Measurements from ENCODE around the gene TAT.

Gene TAT

DNA sequence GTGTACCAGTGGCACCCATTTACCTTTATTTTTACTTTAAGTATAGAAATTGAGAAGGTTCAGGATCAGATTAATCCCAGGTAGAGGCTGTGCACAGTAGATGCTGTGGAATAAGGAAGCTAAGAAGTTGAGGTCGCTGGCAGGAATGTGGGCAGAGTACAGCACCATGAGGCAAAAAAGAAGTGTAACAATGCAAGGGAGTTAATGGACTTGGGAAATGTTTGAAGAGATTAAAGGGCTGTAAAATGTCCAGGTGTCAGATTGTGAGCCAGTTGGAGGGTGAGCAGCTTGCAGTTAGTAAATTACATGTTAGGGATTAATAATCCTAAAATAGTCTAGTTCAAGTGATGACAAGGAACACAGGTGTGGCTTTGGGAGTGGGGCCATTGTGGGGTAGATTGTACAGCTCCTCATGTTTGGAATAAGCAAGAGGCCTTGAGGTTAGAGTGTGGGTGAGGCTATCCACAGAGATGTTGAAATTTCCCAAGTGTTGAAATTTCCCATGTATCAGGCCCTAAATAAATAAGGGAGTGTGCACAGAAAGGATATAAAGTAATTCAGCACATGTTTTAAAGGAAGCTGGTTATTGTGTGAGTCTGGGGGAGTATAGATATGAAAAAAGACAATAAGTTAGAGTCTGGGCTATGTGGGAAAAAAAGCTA, 21.5 kb downstream of the TAT start:
- TF ChIP-seq, protein P1, sequence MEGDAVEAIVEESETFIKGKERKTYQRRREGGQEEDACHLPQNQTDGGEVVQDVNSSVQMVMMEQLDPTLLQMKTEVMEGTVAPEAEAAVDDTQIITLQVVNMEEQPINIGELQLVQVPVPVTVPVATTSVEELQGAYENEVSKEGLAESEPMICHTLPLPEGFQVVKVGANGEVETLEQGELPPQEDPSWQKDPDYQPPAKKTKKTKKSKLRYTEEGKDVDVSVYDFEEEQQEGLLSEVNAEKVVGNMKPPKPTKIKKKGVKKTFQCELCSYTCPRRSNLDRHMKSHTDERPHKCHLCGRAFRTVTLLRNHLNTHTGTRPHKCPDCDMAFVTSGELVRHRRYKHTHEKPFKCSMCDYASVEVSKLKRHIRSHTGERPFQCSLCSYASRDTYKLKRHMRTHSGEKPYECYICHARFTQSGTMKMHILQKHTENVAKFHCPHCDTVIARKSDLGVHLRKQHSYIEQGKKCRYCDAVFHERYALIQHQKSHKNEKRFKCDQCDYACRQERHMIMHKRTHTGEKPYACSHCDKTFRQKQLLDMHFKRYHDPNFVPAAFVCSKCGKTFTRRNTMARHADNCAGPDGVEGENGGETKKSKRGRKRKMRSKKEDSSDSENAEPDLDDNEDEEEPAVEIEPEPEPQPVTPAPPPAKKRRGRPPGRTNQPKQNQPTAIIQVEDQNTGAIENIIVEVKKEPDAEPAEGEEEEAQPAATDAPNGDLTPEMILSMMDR (IDR thresholded peaks at IDR 0.05; ENCODE audit: low read depth, low read length, missing control alignments), result no peak
- H3K4me3 ChIP-seq (ENCODE audit: low read depth, low read length), result no peak overlapping the region
- DNase-seq (ENCODE audit: low read depth), result no peak

DNA sequence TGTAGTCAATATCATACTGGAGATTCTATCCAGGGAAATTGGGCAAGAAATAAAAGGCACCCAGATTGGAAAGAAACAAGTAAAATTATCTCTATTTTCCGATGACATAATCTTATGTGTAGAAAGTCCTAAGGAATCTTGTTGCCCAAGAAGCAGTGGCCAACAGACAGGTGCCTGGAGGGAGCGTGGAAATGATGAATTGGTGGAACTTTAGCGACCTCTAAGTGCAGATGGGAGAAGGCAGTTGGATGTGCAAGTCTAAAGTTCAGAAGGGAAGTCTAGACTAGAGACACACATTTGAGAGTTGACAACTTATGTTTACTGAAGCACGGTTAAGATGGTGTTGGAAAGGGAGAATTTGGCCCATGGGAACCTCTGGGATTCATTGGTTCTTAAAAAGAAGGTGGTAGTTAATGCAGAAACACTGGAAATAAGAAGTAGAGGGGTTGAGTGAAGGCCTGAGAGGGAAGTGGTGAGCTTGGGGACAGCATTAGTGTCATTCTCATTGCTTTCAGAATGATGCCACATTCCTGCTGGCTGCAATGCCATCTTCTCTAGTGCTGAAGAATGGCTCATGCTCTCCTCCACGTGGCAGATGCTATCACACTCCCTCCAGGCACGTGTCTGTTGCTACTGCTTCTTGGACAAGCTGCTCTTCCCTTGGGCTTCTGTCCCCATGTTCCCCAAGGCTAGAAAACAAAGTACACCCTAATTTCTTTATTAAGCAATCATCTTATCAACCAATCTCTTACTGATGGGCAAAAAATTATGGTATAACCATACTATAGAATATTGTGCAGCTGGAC, 24.0 kb downstream of the TAT start:
- DNase-seq (ENCODE audit: low read depth), result no peak
- TF ChIP-seq, protein P1 (IDR thresholded peaks at IDR 0.05; ENCODE audit: low read depth, low read length, missing control alignments), result no peak
- no peak overlapping the region for H3K4me3 ChIP-seq (ENCODE audit: low read depth, low read length)

DNA sequence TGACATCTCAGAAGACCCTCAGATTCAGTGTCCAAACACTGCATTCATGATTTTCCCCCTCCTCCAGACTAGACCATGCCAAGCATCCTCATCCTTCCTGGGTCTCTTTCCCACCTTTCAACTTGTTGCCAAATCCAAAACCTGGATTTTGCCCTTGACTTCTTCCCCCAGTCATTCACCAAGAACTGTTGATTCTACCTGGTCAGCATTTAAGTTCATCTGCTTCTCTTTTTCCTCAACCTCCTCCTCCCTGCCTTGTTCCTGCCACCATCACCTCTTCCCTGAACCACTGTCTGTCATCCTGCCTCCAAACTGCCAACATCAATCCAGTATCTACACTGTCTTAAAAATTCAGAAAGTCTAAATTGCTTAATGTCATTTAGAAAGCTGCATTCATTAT, 29.7 kb downstream of the TAT start:
- TF ChIP-seq, protein P1 (IDR thresholded peaks at IDR 0.05; ENCODE audit: low read depth, low read length, missing control alignments), result no peak
- H3K4me3 ChIP-seq (ENCODE audit: low read depth, low read length), result no peak overlapping the region

GRCh38 chr16:71542377-71542776, 34.5 kb downstream of the TAT start:
- no peak for DNase-seq (ENCODE audit: low read depth)
- TF ChIP-seq, protein P1 (IDR thresholded peaks at IDR 0.05; ENCODE audit: low read depth, low read length, missing control alignments), result peak; percentile 85
- no peak overlapping the region for H3K4me3 ChIP-seq (ENCODE audit: low read depth, low read length)

More for the DNA sequence above, 29.7 kb downstream of the TAT start:
- no peak for DNase-seq (ENCODE audit: low read depth)

DNA sequence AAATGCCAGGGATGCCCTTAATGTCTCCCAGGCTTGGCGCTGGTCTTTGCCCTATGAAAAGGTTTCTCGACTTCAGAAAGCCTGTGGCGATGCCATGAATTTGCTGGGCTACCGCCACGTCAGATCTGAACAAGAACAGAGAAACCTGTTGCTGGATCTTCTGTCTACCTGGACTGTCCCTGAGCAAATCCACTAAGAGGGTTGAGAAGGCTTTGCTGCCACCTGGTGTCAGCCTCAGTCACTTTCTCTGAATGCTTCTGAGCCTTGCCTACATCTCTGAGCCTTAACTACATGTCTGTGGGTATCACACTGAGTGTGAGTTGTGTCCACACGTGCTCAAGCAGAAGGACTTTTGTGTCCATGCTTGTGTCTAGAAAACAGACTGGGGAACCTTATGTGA, 39.2 kb downstream of the TAT start:
- DNase-seq (ENCODE audit: low read depth), result peak; percentile 21
- no peak overlapping the region for H3K4me3 ChIP-seq (ENCODE audit: low read depth, low read length)
- TF ChIP-seq, protein P1 (IDR thresholded peaks at IDR 0.05; ENCODE audit: low read depth, low read length, missing control alignments), result peak; percentile 84

DNA sequence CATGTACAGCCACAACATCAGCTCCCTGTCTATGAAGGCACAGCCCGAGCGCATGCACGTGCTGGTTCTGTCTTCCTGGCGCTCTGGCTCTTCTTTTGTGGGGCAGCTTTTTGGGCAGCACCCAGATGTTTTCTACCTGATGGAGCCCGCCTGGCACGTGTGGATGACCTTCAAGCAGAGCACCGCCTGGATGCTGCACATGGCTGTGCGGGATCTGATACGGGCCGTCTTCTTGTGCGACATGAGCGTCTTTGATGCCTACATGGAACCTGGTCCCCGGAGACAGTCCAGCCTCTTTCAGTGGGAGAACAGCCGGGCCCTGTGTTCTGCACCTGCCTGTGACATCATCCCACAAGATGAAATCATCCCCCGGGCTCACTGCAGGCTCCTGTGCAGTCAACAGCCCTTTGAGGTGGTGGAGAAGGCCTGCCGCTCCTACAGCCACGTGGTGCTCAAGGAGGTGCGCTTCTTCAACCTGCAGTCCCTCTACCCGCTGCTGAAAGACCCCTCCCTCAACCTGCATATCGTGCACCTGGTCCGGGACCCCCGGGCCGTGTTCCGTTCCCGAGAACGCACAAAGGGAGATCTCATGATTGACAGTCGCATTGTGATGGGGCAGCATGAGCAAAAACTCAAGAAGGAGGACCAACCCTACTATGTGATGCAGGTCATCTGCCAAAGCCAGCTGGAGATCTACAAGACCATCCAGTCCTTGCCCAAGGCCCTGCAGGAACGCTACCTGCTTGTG, 40.0 kb downstream of the TAT start:
- DNase-seq (ENCODE audit: low read depth), result no peak
- TF ChIP-seq, protein P1 (IDR thresholded peaks at IDR 0.05; ENCODE audit: low read depth, low read length, missing control alignments), result no peak
- no peak overlapping the region for H3K4me3 ChIP-seq (ENCODE audit: low read depth, low read length)

All from GM12864 (cell line).